ENCODE results near the gene CREB5. TPM values are rescaled to one million over a fixed set of nuclear protein-coding genes. Genes with fewer than 3 reads are reported as not detected.

The CREB5 gene
- total RNA-seq, 4 donors from 2014 or later, result 6.6 to 18.6 (median 12.6) TPM

DNA sequence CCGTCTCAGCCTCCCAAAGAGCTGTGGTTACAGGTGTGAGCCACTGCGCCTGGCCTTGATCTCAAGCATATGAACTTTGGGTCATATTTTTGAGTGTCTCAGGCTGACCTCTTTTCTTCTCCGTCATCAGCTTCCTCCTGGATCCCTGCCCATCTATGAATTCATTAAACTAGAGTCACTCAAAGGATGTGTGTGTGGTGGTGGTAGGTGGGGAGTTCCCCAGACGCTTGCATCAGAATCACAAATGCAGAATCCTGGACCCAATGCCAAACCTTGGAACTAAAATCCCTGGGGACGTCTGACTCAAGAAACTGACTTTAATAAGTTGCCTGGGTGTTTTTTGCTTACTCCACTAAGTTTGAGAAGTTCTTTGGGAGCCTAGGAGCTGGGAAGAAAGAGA lies 6.7 kb upstream of the CREB5 start:
- H3K27me3 ChIP-seq, result no peaks in the 10 kb centered on the region
- H3K4me3 ChIP-seq, result no peak overlapping the region
- no peaks in the 10 kb centered on the region for H3K36me3 ChIP-seq
- intact Hi-C loops (cut with DNase I), result loop anchor here (5.0 kb wide), 1 partner anchor 277 kb away; no protein-coding TSS in a partner anchor
- DNase-seq (ENCODE audit: extremely low spot score), result no peak
- H3K4me1 ChIP-seq, result peaks cover 20 to 43% (median 37%) of the 10 kb centered on the region in 4 donors
- TF ChIP-seq POLR2AphosphoS5 (IDR thresholded peaks at IDR 0.05), result peak; percentile 43 to 44
- no peak for TF ChIP-seq EP300 (IDR thresholded peaks at IDR 0.05)
- peak overlapping the region in 2 of 4 donors; percentile 67 to 92 for H3K27ac ChIP-seq (replicated peaks in 1 of 4)
- no peaks in the 10 kb centered on the region for H3K9me3 ChIP-seq
- 47% methylated on average over 5 of the region's 5 CpGs for WGBS

DNA sequence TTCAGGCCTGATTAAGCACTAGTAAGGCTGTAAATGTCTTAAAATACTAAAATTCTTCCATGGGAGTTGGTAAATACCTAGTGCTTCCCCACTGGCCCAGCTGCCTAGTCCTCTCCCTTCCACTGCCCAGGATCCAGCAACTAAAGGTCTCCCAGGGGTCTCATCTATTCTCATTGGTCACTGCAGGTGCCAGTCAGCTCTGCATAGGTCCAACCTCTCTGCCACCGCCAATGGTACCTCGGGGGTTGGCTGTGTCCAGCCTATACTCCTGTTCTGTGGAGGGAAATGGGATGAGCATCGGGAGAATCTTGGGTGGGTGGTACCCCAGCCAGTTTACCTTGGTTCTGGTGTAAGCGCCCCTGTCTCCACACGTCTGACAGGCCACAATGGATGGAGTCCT lies 6.1 kb upstream of the CREB5 start:
- Histone ChIP-seq H3K9me3 (no peaks in the 10 kb centered on the region), H3K27ac (replicated peaks in 1 of 4) (peak overlapping the region; percentile 0 to 92 (median 50)), H3K36me3 (no peaks in the 10 kb centered on the region), H3K4me1 (peaks cover 20 to 48% (median 42%) of the 10 kb centered on the region in 4 donors), H3K4me3 (no peak overlapping the region), H3K27me3 (no peaks in the 10 kb centered on the region)
- 97% methylated on average over 5 of the region's 5 CpGs for WGBS
- TF ChIP-seq POLR2A (IDR thresholded peaks at IDR 0.05; ENCODE audit: low read depth), result no peak
- no peak for TF ChIP-seq EP300 (IDR thresholded peaks at IDR 0.05)
- no peak for DNase-seq (ENCODE audit: extremely low spot score)
- intact Hi-C loops (cut with DNase I), result loop anchor here (5.0 kb wide), 1 partner anchor 276 kb away; no protein-coding TSS in a partner anchor

DNA sequence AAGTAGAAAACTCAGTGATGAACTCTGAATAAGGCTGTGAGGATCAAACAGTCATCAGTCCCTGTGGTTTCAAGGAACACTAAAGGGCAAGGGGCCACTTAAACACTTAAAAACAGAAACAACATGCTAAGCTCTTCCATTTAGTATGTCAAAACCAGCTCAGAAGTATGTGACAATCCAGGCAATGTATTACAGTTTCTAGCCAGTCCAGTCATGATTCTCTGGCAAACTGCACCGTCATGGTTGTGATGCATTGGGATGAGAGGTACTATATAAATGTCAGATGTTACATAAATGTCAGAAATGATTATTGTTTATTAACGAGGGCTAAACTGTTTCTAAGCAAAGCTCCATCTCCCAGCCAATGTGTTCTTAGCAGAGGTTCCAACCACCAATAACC lies 4.7 kb upstream of the CREB5 start:
- no peaks in the 10 kb centered on the region for H3K9me3 ChIP-seq
- no peaks in the 10 kb centered on the region for H3K27me3 ChIP-seq
- H3K4me3 ChIP-seq, result no peak overlapping the region
- peaks cover 29 to 57% (median 49%) of the 10 kb centered on the region in 4 donors for H3K4me1 ChIP-seq
- no peaks in the 10 kb centered on the region for H3K36me3 ChIP-seq
- no peak for DNase-seq (ENCODE audit: extremely low spot score)
- intact Hi-C loops (cut with DNase I), result loop anchor here (5.0 kb wide), 1 partner anchor 275 kb away; no protein-coding TSS in a partner anchor
- 35% methylated on average over 2 of the region's 2 CpGs for WGBS
- H3K27ac ChIP-seq (replicated peaks in 1 of 4), result peak overlapping the region; percentile 91 to 93 (median 92)
- TF ChIP-seq EP300 (IDR thresholded peaks at IDR 0.05), result no peak
- TF ChIP-seq POLR2AphosphoS5 (IDR thresholded peaks at IDR 0.05), result peak; percentile 21 to 23

DNA sequence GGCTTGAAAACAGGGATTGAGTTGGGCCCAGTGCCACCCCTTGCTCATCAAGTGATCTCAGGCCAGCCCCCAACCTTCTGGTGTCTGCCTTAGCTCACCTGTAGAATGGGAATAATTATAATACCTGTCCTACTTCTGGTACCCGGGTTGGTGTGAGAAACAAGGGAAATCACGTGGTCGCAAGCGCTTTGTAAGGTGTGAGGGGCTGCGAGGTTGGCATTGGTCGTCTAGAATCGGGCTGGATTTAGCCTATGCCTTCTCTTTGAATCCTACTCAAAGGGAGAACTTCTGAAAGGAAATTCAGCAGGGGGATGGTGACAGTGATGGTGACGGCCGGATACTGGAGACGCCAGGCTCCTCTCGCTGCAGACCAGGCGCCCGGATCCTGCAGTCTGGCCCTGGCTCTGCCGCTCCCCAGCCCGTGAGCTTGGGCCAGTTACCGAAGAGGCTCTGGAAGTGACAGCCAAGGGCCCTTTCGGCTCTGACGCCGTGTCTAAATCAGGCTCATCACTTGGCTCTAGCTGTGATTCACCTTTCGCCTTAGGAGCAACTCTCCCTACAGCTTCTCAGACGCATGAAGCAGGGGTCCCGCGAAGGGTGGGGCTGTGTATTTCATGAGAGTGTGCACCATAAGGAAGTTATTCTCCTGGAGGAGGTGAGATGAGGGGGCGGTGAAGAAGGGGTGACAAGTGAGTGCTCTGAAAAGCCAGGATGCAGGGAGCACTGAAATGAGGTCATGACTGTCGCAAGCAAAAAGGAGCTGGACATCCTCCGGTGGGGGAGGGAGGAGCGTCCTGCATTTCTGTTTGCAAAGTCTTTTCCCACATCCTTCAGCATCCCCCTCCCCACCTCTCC lies 4.0 kb upstream of the CREB5 start:
- peak overlapping the region; percentile 91 to 93 (median 92) for H3K27ac ChIP-seq (replicated peaks in 1 of 4)
- TF ChIP-seq POLR2A (IDR thresholded peaks at IDR 0.05; ENCODE audit: low read depth) (no peak), EP300 (IDR thresholded peaks at IDR 0.05) (no peak), POLR2AphosphoS5 (IDR thresholded peaks at IDR 0.05) (no peak)
- TF ChIP-seq, protein P1, sequence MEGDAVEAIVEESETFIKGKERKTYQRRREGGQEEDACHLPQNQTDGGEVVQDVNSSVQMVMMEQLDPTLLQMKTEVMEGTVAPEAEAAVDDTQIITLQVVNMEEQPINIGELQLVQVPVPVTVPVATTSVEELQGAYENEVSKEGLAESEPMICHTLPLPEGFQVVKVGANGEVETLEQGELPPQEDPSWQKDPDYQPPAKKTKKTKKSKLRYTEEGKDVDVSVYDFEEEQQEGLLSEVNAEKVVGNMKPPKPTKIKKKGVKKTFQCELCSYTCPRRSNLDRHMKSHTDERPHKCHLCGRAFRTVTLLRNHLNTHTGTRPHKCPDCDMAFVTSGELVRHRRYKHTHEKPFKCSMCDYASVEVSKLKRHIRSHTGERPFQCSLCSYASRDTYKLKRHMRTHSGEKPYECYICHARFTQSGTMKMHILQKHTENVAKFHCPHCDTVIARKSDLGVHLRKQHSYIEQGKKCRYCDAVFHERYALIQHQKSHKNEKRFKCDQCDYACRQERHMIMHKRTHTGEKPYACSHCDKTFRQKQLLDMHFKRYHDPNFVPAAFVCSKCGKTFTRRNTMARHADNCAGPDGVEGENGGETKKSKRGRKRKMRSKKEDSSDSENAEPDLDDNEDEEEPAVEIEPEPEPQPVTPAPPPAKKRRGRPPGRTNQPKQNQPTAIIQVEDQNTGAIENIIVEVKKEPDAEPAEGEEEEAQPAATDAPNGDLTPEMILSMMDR (IDR thresholded peaks at IDR 0.05), result no peak
- WGBS, result 41% methylated on average over 22 of the region's 27 CpGs
- DNase-seq (ENCODE audit: extremely low spot score), result no peak
- intact Hi-C loops (cut with DNase I), result loop anchor here (5.0 kb wide), 1 partner anchor 274 kb away; no protein-coding TSS in a partner anchor
- H3K27me3 ChIP-seq, result no peaks in the 10 kb centered on the region
- H3K36me3 ChIP-seq, result no peaks in the 10 kb centered on the region
- peaks cover 29 to 57% (median 49%) of the 10 kb centered on the region in 4 donors for H3K4me1 ChIP-seq
- peak overlapping the region; percentile 65 to 85 (median 76) for H3K4me3 ChIP-seq
- H3K9me3 ChIP-seq, result no peaks in the 10 kb centered on the region

DNA sequence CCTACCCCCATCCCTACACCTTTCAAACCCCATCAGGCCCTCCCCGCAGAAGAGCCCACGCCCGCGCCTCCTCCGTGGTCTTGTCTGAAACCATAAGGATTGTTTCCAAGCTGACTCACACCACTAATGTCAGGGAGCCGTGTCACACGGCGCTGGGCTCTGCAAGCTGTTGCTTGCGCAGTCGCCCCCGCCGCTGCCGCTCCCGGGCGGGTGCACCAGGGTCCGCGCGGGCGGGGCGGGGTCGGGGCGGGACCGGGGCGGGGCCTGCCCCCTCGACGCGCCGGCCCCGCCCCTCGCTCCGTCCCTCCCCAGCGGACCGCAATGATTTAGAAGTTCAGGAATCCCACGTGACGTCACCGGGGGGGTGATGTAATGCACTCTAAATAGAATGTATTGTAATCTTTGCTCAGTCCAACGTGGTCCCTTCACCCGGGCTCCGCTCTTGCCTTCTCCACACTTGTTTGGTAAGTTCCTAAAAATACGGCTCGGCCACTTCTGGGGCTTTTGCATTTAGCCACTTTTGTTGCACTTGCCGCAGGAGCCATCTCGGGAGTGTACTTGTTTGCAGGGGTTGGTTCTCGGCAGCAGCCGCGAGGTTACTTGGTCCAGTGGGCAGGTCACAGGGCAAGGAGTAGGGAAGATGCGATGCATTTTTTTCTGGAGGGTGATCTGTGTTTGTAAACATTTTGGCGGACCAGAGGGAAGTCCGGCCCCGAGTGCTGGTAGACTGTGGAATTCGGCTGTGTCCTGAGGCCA lies 3.2 kb upstream of the CREB5 start:
- intact Hi-C loops (cut with DNase I), result loop anchor here (5.0 kb wide), 1 partner anchor 273 kb away; no protein-coding TSS in a partner anchor
- H3K4me1 ChIP-seq, result peaks cover 29 to 57% (median 49%) of the 10 kb centered on the region in 4 donors
- H3K36me3 ChIP-seq, result no peaks in the 10 kb centered on the region
- no peaks in the 10 kb centered on the region for H3K27me3 ChIP-seq
- TF ChIP-seq POLR2AphosphoS5 (IDR thresholded peaks at IDR 0.05) (peak; percentile 90 to 98), POLR2A (IDR thresholded peaks at IDR 0.05; ENCODE audit: low read depth) (peak; percentile 81), EP300 (IDR thresholded peaks at IDR 0.05) (no peak)
- TF ChIP-seq, protein P1 (IDR thresholded peaks at IDR 0.05), result no peak
- under 1% methylated on average over 38 of the region's 51 CpGs for WGBS
- peak; percentile 100 for DNase-seq (ENCODE audit: extremely low spot score)
- H3K27ac ChIP-seq (replicated peaks in 1 of 4), result peak overlapping the region; percentile 91 to 93 (median 92)
- H3K9me3 ChIP-seq, result no peaks in the 10 kb centered on the region
- H3K4me3 ChIP-seq, result peak overlapping the region; percentile 65 to 85 (median 76)

Measured in esophagus muscularis mucosa (tissue), 4 donors.